Cortex of kidney (tissue), 1 donor: ENCODE data around the gene FOLR2.

Source experiments
- DNase-seq: peaks from one replicate; lab custom pipeline; 2025; lab: John Stamatoyannopoulos, UW

Gene FOLR2

DNA sequence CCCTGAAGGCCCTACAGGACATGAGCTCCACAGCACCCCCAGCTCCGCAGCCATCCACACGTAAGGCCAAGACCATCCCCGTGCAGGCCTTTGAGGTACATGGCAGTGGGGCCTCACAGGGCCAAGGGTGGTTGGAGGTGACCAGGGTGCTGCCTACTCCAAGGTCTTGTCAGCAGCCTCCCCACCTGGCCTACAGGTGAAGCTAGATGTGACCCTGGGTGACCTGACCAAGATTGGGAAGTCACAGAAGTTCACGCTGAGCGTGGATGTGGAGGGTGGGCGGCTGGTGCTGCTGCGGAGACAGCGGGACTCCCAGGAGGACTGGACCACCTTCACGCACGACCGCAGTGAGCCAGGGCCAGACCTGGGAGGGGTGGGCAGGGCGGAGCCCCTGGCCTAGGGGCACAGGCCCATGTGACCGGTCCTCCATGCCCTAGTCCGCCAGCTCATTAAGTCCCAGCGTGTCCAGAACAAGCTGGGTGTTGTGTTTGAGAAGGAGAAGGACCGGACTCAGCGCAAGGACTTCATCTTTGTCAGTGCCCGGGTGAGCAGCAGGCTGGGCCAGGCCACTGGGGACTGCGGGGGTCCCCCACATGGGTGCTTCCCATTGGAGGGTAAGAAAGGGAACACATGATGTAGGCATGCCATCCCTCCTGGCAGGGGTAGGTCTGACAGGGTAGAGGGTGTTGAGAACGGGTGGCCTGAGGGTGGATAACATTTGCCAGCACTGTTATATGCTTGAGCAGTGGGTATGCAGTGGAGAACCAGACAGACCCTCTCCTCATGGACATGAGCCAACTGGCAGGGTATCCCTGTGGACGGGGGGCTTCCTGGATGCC is 13.6 kb downstream of the FOLR2 start:
- DNase-seq, result no peak

- DNase-seq, result no peak
Measured at GRCh38 chr11:72230764-72231365, 14.3 kb downstream of the FOLR2 start.

DNA sequence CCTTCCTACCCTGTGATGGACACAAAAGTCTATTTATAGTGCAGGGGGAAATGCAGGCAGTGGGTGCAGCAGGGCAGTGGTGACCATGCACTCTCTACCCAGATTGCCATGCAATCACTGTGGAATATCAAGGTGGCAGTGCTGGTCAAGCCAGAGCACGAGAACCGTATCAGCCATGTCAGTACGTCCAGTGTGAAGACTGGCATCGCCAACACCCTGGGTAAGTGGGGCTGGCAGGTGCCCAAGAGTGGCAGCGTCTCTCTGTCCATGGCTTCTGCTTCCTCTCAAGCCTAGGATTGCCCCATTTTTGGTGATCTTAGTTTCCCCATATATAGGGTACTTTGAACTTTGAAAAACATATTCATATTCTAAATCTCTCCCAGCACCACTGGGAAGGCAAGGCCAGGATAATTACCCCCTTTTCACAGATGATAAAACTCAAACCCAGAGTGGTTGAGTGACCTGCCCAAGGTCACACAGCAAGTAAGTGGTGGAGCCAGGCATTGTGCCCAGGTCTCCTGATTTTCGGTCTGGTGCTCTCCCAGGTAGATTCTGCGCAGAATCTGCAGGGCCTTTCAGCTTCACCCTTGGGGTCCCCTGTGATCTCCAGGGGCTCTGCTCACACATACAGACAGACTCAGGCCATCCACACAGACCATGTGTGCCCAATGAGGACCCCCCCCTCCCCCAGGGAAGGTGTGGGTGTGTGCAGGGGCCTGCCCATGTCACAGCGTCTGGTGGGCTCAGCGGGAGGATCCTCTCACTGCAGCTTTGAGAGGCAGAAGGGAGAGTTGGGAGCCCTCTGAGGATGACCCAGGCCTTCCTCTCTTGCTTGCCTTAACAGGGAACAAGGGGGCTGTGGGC is 15.0 kb downstream of the FOLR2 start:
- DNase-seq, result no peak

GRCh38 chr11:72232260-72233055 is 15.9 kb downstream of the FOLR2 start:
- no peak for DNase-seq

- no peak for DNase-seq
Measured at GRCh38 chr11:72233056-72233772, 16.6 kb downstream of the FOLR2 start.

DNA sequence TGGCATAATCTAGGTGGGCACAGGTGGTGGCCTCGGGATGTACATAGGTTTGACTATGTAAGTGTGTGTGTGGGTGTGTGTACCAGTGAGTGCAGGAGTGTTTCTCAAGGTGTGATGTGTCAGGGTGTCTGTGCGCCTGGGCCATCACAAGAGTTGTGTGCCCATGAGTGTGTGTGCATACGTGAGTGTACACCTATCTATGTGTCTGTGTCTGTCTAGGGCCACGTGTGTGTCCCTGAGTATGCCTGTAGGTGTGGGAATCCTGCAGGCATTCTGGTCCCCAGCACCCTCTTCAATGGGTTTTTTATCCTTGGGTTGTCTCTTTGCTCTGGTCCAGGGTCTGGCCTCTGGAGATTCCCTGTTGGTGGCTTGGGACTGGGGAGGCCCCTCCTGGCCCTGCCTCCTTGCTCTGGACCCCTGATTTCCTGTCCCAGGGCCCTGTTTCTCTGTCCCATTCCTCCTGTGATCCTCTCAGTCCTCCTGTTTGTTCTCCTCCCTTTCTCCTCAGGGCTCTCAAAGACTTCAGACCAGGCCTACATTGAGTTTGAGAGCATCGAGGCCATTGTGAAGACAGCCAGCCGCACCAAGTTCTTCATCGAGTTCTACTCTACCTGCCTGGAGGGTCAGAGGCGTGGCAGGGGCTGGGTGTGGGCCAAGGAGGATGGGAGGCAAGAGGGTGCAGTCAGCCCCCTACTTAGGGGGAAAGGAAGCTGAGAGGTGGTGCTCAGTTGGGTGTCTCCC is 17.3 kb downstream of the FOLR2 start:
- DNase-seq, result no peak

DNA sequence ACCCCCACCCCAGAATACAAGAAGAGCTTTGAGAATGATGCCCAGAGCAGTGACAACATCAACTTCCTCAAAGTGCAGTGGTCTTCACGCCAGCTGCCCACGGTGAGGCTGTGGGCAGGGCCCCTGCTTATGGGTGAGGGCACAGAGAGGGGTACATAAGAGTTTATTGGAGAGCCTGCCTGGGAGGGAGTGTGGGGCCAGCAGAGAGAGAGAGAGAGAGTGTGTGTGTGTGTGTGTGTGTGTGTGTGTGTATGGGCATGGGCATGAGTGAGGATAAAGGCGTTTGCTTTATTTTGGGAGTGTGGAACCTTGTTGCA is 17.9 kb downstream of the FOLR2 start:
- DNase-seq, result no peak

GRCh38 chr11:72234920-72235319 is 18.3 kb downstream of the FOLR2 start:
- no peak for DNase-seq

DNA sequence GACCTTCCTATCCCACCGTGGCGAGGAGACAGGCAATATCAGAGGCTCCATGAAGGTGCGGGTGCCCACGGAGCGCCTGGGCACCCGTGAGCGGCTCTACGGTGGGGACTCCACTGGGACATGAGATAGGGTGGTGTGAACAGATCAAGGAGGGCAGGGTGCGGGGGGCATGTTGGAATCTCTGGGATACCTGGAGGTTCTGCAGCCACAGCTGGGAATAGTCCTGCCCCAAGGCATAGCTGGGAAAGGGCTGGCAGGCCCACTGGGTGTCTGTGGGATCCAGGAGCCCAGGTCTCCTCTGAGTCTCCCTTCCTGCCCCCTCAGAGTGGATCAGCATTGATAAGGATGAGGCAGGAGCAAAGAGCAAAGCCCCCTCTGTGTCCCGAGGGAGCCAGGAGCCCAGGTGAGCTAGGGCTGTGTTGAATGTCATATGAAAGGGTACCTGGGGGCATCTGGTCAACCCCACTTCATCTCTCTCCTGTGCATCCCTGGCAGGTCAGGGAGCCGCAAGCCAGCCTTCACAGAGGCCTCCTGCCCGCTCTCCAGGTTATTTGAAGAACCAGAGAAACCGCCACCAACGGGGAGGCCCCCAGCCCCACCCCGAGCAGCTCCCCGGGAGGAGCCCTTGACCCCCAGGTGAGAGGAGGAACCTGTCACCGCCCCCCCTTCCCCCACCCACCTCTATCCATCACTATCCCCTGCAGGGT is 18.9 kb downstream of the FOLR2 start:
- DNase-seq, result no peak

- DNase-seq, result no peak
Measured at GRCh38 chr11:72236083-72236697, 19.6 kb downstream of the FOLR2 start.

- no peak for DNase-seq
Measured at GRCh38 chr11:72236774-72237111, 20.1 kb downstream of the FOLR2 start.

- no peak for DNase-seq
Measured at GRCh38 chr11:72237112-72237931, 20.7 kb downstream of the FOLR2 start.

DNA sequence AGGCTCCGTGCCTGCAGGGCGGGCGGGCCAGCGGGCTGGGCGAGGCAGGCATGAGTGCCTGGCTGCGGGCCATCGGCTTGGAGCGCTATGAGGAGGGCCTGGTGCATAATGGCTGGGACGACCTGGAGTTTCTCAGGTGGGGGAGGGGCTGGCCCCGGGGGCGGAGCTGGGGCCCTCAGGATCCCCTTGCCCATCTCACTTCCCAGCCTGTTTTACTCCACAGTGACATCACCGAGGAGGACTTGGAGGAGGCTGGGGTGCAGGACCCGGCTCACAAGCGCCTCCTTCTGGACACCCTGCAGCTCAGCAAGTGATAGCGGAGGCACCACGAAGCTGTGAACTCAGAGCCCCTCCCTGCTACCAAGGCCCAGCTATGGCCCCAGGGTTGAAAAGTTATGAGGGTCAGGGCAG is 21.5 kb downstream of the FOLR2 start:
- no peak for DNase-seq

DNA sequence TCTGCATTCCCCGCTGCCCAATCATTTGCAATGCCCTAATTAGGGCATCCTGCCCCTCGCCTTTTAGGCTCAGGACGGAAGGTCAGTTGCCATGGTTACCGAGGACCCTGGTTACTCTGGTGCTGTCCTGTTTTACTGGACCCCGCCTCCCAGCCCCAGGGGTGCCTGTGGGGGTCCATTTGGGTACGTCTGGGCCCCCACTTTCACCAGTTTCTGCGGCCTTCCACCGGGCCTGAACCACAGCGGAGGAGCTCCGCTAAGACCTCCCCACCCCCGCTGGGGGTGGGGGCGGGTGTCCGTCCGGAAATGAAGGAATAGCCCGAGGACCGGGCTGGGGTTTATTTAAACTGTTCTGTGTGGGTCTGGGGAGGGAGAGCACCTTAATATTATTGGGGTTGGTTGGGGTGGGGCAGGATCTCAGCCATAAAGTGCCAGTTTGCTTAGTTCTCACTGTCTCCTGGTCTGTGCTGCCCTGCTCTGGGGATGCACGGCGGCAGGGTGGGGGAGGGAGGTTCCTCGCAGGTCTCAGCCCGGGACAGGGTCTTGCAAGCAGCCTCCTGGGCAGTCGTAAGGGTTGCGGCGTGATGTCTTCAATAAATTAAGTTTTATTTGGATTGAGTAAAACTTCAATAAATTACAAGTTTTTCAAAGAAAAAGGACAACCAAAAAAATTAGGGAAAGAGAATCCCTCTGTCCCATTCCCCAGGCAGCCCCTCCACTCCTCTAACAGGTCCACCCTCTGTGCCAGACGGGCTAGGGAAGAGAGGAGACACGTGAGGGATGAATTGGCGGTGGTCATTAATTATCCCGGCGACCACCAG is 22.1 kb downstream of the FOLR2 start:
- DNase-seq, result no peak

DNA sequence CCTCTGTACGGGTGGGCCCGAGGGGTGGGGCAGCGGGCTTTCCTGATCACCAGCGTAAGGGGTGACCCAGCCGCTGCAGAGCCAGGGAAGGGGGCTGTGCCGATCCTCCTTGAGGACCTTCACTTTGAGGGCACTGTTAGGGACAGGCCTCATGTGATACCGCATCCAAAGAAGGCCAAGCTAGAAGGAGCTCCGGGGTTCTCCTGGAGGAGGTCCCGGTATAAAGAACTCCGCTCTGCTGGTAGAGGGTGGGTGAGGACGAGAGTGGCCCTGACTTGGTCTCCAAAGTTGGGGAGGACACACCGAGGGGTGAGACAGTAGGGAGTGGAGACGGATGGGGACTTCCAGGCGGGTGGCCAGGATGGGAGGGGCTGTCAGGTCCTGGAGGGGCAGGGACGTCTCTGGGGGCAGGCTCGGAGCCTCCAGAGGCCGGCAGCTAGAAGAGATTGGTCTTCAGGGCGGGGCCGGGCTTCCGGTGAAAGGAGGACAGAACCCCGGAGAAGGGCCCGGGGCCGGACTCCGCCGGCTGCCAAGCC is 22.8 kb downstream of the FOLR2 start:
- DNase-seq, result no peak

GRCh38 chr11:72239849-72240460 is 23.4 kb downstream of the FOLR2 start:
- DNase-seq, result no peak
